Measurements from ENCODE around the gene MINDY4B.

DNA sequence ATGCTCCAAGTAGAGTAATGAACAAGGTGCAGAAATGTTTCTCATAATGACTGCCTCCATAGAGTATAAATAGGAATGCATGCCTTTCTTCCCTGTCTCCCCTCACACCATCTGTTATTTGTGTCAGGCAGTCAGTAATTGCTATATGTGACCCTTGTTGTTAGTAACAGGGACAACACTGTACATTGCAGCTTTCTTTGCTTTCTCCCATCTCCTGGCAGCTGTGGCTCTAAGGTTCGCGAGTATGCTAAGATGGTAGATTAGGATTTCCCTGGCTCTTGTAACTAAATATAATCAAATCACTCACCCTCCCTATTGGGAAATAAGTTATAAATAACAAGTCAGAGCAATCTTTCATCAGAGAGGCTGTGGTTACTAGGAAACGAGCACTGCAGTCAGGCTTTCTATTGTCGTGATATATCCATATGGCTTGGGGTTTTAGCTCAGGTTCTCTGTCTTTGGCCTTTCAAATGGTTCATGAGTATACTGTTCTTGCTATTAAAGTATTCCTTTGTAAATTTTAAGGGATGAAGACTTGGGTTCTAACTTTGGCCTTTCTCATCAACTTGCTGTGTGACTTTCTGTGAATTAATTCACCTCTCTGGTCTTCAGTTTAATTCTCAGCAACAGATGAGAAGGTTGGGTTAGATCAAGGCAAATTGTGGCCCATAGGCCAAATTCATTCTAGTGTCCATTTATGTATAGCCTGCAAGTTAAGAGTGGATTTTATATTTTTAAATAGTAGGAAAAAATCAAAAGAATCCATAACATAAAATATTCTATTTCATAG lies 8.1 kb upstream of the MINDY4B start:
- TF ChIP-seq POLR2AphosphoS5 (IDR thresholded peaks at IDR 0.05) (no peak), CTCF (IDR thresholded peaks at IDR 0.05) (no peak), POLR2A (IDR thresholded peaks at IDR 0.05; ENCODE audit: low read depth) (no peak), EP300 (IDR thresholded peaks at IDR 0.05) (no peak)

Data from esophagus muscularis mucosa (tissue), 4 donors.